Activated CD4-positive, alpha-beta T cell treated with anti-CD3 and anti-CD28 coated beads, Interleukin-2, amount 10 ng/mL, durations not matched to agents 24 days and 14 days (primary cell): ENCODE data around the gene RAD51B. TPM values are rescaled to one million over a fixed set of nuclear protein-coding genes. Genes with fewer than 3 reads are reported as not detected.

ENCODE experiments used
- DNase-seq: peaks from one replicate; pipeline ENCODE4 v3.0.0; 2022
- H3K27ac Mint-ChIP-seq: one replicate; pipeline ENCODE4 v1.8.0; 2022; ENCODE audit warnings: mild to moderate bottlenecking, mixed read lengths
- H3K27me3 Mint-ChIP-seq: one replicate; pipeline ENCODE4 v1.8.0; 2022; ENCODE audit warnings: mixed read lengths
- H3K36me3 Mint-ChIP-seq: one replicate; pipeline ENCODE4 v1.8.0; 2022; ENCODE audit warnings: low read depth, mild to moderate bottlenecking, mixed read lengths
- H3K4me1 Mint-ChIP-seq: one replicate; pipeline ENCODE4 v1.8.0; 2021; ENCODE audit warnings: mixed read lengths
- H3K4me3 Mint-ChIP-seq: one replicate; pipeline ENCODE4 v1.8.0; 2022; ENCODE audit warnings: mild to moderate bottlenecking, moderate library complexity, mixed read lengths
- H3K9me3 Mint-ChIP-seq: one replicate; pipeline ENCODE4 v1.8.0; 2021; ENCODE audit warnings: mixed read lengths
- intact Hi-C: fragments of 100-400 bp; cut with micrococcal nuclease; formaldehyde crosslinking; loops from one replicate; pipeline ENCODE4 v1.15.1; 2023
- total RNA-seq: library from RNA; stranded (reverse); gene quantifications from 2 replicates; pipeline ENCODE4 v1.2.3, GENCODE V29; 2022

RAD51B gene
- total RNA-seq, 1 donor from 2014 or later, result 29.3 TPM

- H3K4me1 Mint-ChIP-seq, result peaks cover 33% of the 10 kb centered on the region
- intact Hi-C loops, result no loop called here
- H3K9me3 Mint-ChIP-seq, result no peaks in the 10 kb centered on the region
- no peak overlapping the region for H3K4me3 Mint-ChIP-seq
- no peak overlapping the region for H3K27ac Mint-ChIP-seq
- H3K36me3 Mint-ChIP-seq, result no peaks in the 10 kb centered on the region
- H3K27me3 Mint-ChIP-seq, result no peaks in the 10 kb centered on the region
- no peak for DNase-seq
Observed at GRCh38 chr14:68509188-68509983, 689.8 kb downstream of the RAD51B start.

GRCh38 chr14:68510201-68511128 lies 690.9 kb downstream of the RAD51B start:
- H3K9me3 Mint-ChIP-seq, result no peaks in the 10 kb centered on the region
- H3K36me3 Mint-ChIP-seq, result no peaks in the 10 kb centered on the region
- no peak overlapping the region for H3K4me3 Mint-ChIP-seq
- H3K4me1 Mint-ChIP-seq, result peaks cover 33% of the 10 kb centered on the region
- H3K27me3 Mint-ChIP-seq, result no peaks in the 10 kb centered on the region
- no peak for DNase-seq
- H3K27ac Mint-ChIP-seq, result no peak overlapping the region
- intact Hi-C loops, result no loop called here

- H3K36me3 Mint-ChIP-seq, result no peaks in the 10 kb centered on the region
- H3K4me1 Mint-ChIP-seq, result peaks cover 28% of the 10 kb centered on the region
- no peak overlapping the region for H3K27ac Mint-ChIP-seq
- DNase-seq, result no peak
- H3K27me3 Mint-ChIP-seq, result no peaks in the 10 kb centered on the region
- no peak overlapping the region for H3K4me3 Mint-ChIP-seq
- intact Hi-C loops, result no loop called here
- no peaks in the 10 kb centered on the region for H3K9me3 Mint-ChIP-seq
Observed at GRCh38 chr14:68511129-68512047, 691.8 kb downstream of the RAD51B start.

- Mint-ChIP-seq H3K27ac (no peak overlapping the region), H3K4me3 (no peak overlapping the region), H3K4me1 (peaks cover 21% of the 10 kb centered on the region), H3K36me3 (no peaks in the 10 kb centered on the region), H3K9me3 (no peaks in the 10 kb centered on the region), H3K27me3 (no peaks in the 10 kb centered on the region)
- intact Hi-C loops, result no loop called here
- DNase-seq, result no peak
Observed at GRCh38 chr14:68512088-68512487, 692.5 kb downstream of the RAD51B start.

- H3K36me3 Mint-ChIP-seq, result no peaks in the 10 kb centered on the region
- peaks cover 11% of the 10 kb centered on the region for H3K4me1 Mint-ChIP-seq
- intact Hi-C loops, result no loop called here
Observed at GRCh38 chr14:68513137-68513536, 693.6 kb downstream of the RAD51B start.

GRCh38 chr14:68513838-68514607 lies 694.4 kb downstream of the RAD51B start:
- Mint-ChIP-seq H3K27me3 (no peaks in the 10 kb centered on the region), H3K27ac (no peak overlapping the region), H3K4me3 (no peak overlapping the region), H3K4me1 (peaks cover 11% of the 10 kb centered on the region), H3K36me3 (no peaks in the 10 kb centered on the region), H3K9me3 (no peaks in the 10 kb centered on the region)
- intact Hi-C loops, result no loop called here
- DNase-seq, result no peak

More at GRCh38 chr14:68513137-68513536, 693.6 kb downstream of the RAD51B start:
- Mint-ChIP-seq H3K27ac (peak overlapping the region; percentile 21), H3K27me3 (no peaks in the 10 kb centered on the region), H3K9me3 (no peaks in the 10 kb centered on the region), H3K4me3 (no peak overlapping the region)
- no peak for DNase-seq

- Mint-ChIP-seq H3K9me3 (no peaks in the 10 kb centered on the region), H3K27ac (no peak overlapping the region), H3K27me3 (no peaks in the 10 kb centered on the region), H3K36me3 (no peaks in the 10 kb centered on the region), H3K4me1 (peaks cover 13% of the 10 kb centered on the region), H3K4me3 (no peak overlapping the region)
- DNase-seq, result no peak
- intact Hi-C loops, result no loop called here
Observed at GRCh38 chr14:68514608-68515194, 695.1 kb downstream of the RAD51B start.

GRCh38 chr14:68516342-68516741 lies 696.8 kb downstream of the RAD51B start:
- H3K36me3 Mint-ChIP-seq, result no peaks in the 10 kb centered on the region
- H3K4me1 Mint-ChIP-seq, result peaks cover 14% of the 10 kb centered on the region
- DNase-seq, result no peak
- H3K27me3 Mint-ChIP-seq, result no peaks in the 10 kb centered on the region
- H3K9me3 Mint-ChIP-seq, result no peaks in the 10 kb centered on the region
- H3K4me3 Mint-ChIP-seq, result no peak overlapping the region
- intact Hi-C loops, result no loop called here
- H3K27ac Mint-ChIP-seq, result no peak overlapping the region

GRCh38 chr14:68518166-68518565 lies 698.6 kb downstream of the RAD51B start:
- Mint-ChIP-seq H3K4me1 (peaks cover 7% of the 10 kb centered on the region), H3K27ac (no peak overlapping the region), H3K4me3 (no peak overlapping the region), H3K9me3 (no peaks in the 10 kb centered on the region), H3K36me3 (no peaks in the 10 kb centered on the region), H3K27me3 (no peaks in the 10 kb centered on the region)
- no peak for DNase-seq
- intact Hi-C loops, result no loop called here

GRCh38 chr14:68518761-68519670 lies 699.4 kb downstream of the RAD51B start:
- Mint-ChIP-seq H3K27ac (no peak overlapping the region), H3K27me3 (no peaks in the 10 kb centered on the region), H3K4me1 (peaks cover 4% of the 10 kb centered on the region), H3K4me3 (no peak overlapping the region), H3K9me3 (no peaks in the 10 kb centered on the region), H3K36me3 (no peaks in the 10 kb centered on the region)
- no peak for DNase-seq
- intact Hi-C loops, result no loop called here

- no peaks in the 10 kb centered on the region for H3K27me3 Mint-ChIP-seq
- H3K27ac Mint-ChIP-seq, result no peak overlapping the region
- no peak overlapping the region for H3K4me3 Mint-ChIP-seq
- DNase-seq, result no peak
- peaks cover 4% of the 10 kb centered on the region for H3K9me3 Mint-ChIP-seq
- H3K4me1 Mint-ChIP-seq, result peaks cover 3% of the 10 kb centered on the region
- intact Hi-C loops, result no loop called here
- no peaks in the 10 kb centered on the region for H3K36me3 Mint-ChIP-seq
Observed at GRCh38 chr14:68519671-68520187, 700.1 kb downstream of the RAD51B start.
